HG03159 (cell line): ENCODE results near the gene EPHA5.

ENCODE experiments used
- ATAC-seq: cut with Tn5 transposase; IDR thresholded peaks from one replicate; pipeline ENCODE4 v1.9.1; 2021; ENCODE audit warnings: mild to moderate bottlenecking, moderate library complexity; ENCODE audit not compliant: unreplicated experiment

EPHA5 gene

DNA sequence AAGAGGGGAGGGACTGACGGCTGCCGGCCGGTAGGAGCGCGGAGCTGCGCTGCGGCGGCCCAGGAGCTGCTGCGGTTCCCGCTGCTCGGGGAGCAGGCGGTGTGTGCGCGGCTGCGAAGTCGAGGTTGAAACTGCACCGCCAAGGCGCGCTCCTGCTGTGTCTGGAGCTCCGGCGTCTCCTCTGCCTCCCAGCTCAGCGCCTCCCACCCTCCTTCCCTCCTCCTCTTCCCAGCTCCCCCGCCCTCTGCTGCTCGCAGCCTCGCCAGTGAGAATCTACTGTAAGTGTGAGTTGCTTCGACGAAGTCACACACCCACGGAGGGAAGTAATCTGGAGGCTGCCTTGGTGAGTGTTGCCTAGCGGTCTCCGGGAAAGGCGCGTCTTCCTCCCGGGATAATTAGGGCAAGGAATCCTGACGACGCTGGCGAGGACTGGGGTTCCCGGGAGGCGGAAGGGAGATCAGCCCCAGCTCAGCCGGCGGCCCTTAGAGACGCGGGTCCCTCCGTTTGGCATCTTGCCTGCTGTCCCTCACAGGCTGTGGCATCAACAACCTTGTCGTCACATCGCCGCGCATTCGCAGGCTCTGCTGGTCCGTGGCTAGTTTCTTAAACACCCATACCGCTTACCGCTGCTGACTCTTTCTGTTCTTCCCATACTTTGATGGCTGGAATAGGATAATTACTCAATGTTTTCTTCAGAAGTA, at the start of gene EPHA5:
EPHA5 (minus strand) TSS at position 159 of the 701 bp plus-strand sequence. CDS start 747 bp downstream, outside the sequence.
- ATAC-seq = no peak

DNA sequence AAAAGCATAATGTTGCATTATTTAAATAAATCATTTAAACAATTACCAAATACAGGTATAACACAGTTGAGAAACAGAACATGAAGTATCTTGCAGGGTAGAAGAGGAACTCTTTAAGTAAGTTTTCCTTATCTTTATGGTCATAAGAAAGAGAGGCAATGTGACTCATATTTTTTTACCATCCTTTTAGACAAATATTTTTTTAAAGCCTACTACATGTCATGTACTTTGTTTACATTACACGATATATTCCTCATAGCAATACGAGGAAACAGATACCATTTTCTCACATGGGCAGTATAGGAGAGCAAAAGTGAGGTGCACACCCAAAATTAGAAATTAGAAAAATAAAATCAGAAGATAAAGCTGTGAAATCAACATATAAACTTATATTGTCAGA, 49.3 kb upstream of the EPHA5 start:
- no peak for ATAC-seq

- ATAC-seq = no peak
Measured at GRCh38 chr4:65698631-65699030, 28.3 kb upstream of the EPHA5 start.

GRCh38 chr4:65696436-65696835, 26.1 kb upstream of the EPHA5 start:
- ATAC-seq = no peak

GRCh38 chr4:65671372-65671771, 1.1 kb upstream of the EPHA5 start:
- ATAC-seq = no peak

- no peak for ATAC-seq
Measured at GRCh38 chr4:65670020-65670330, 314 bp downstream of the EPHA5 start.

DNA sequence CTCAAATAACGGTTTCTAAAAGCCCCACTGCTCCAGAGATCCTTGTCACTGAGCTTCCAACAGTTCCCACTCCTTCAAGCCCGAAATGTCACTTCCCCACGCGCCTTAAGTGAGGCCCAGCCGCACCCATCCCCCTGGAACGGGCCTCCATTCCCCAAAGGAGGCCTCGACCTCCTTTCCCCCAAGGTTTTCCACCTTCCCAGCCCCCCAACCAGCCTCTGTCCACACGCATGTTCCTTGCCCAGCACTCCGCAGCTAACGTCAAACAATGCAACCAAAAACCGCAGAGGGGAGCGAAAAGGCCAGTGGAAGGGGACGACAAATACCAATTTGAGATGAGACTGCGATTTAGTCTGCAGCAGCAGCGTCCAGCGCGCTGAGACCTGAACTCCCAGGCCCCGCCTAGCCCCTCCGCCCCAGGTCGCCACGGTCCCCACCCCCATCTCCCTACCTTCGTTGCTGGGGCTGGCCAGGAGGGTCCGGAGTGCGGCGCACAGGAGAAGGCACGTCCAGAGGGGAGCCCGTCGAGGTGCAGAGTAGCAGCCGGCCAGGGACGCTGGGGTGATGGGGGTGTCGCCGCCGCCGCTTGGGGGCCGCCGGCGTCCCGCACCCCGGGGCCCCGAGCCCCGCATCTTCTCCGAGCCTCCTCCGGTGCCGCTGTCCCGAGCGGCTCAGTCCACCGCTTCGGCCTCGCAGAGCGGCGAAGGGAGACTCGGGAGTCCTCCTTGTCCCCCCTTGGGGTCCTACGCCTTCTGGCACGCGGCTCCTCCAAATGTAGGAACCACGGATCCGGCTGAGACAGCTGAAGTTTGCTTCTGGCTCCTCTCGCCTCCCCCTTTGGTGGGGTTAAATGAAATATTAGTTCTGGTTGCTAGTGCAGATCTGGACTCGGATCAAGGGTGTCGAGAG, 924 bp downstream of the EPHA5 start:
- no peak for ATAC-seq

GRCh38 chr4:65668201-65669089, 1.8 kb downstream of the EPHA5 start:
- ATAC-seq = no peak

DNA sequence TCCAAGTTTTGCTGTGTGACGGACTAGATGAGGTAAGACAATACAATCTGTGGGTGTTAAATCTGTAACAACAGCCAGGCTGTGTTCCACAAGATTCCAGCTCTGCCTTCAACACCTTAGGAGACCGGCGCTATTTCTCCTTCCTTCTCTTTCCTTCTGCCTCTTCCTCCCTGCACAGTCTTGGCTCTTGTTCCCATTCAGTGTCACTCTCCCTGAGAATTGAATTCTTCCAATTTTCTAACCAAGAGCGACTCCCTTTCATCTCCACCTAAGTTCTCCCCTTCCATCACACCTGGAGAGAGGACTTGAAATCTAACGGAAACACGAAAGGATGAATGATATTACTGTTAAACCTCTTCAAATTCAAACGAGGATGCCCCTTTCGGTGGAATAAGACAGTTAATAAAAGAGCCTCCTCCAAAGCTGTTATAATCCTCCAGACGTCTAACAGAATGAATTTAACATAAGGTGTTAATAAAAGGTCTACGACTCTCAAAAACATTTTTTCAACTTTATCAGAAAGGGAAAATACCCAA, 2.7 kb downstream of the EPHA5 start:
- ATAC-seq = no peak

GRCh38 chr4:65665771-65666523, 4.3 kb downstream of the EPHA5 start:
- no peak for ATAC-seq

DNA sequence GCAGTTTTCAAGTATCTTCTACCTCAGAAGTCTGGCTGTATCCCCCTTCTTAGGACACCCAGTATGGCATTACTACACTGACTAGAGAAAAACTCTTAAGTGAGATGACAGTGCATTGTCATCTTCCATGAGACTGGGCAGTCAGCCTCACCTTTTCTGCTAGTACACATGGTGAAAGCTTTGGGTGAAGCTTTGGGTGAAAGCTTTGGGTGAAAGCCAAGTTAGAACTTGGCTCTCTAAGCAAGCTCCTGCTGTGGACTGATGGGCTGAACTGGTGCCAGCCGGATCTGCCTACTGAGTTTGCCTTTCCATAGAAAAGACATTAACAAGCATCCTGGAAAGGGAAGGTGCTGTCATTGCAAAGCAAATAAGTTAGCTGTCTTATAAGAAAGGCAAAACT, 8.8 kb downstream of the EPHA5 start:
- no peak for ATAC-seq

DNA sequence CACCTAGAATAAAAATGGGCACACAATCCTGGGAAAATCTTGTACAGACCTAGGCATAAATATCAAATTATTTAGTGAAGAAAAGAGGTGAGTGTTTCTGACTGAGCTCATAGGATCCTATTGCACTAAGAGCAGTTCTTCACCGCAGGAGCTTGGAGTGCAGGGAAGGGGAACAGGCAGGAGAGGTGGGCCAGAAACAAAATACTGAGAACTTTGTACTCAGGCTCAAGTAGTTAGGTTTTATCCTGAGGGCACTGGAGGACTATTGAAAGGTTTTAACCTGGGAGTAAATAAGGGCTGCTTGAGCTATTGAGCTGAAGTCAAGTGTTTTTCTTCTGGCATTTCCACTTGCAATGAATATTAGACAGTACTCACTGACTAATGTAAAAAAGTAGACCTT, 12.2 kb downstream of the EPHA5 start:
- ATAC-seq = no peak

GRCh38 chr4:65656008-65656407, 14.3 kb downstream of the EPHA5 start:
- ATAC-seq = no peak

GRCh38 chr4:65654976-65655375, 15.3 kb downstream of the EPHA5 start:
- ATAC-seq = no peak

- ATAC-seq = no peak
Measured at GRCh38 chr4:65653740-65654361, 16.4 kb downstream of the EPHA5 start.

DNA sequence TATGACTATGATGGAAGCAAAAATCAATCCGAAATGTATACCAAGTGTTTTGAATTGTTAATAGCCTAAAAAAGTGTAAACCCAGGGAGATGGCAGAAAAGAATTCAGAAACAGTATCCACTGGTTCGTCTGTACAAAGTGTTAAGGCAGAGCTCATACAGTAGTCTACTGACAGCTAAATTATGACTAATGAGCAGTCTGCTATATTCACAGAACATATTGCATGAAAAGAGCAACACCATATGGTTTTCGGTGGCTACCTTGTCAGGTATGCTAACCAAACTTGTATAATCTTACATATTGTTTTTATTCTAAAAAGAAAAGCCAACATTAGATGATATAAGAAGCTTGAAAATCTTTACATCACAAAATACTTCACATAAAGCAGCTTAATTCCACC, 18.5 kb downstream of the EPHA5 start:
- ATAC-seq = no peak

GRCh38 chr4:65651031-65651430, 19.3 kb downstream of the EPHA5 start:
- ATAC-seq = no peak

- no peak for ATAC-seq
Measured at GRCh38 chr4:65646136-65646535, 24.2 kb downstream of the EPHA5 start.

DNA sequence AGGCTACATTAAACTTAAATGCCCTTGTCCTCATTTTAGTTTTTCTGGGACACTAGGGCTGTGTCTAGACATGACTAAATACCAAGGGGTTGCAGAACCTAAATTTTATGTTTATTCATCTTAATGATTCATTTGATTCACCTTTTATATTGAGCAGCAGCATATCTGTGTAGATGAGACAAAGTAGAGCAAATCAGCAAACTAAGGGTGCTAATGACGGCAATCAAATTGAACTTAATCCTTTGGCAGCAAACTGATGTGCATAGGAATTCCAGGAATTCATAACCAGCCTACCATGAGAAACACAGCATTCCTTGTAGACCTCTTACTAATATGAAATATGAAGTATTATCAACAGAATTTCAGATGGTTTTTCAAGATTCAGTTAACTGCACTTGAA, 25.1 kb downstream of the EPHA5 start:
- ATAC-seq = no peak
